Measurements from ENCODE around the gene MTMR11.
"Not testable (repeated sequence)": the region's sequence is repeated elsewhere in the genome, so short reads cannot be mapped to it uniquely, and the experiment has no call there.

The MTMR11 gene

DNA sequence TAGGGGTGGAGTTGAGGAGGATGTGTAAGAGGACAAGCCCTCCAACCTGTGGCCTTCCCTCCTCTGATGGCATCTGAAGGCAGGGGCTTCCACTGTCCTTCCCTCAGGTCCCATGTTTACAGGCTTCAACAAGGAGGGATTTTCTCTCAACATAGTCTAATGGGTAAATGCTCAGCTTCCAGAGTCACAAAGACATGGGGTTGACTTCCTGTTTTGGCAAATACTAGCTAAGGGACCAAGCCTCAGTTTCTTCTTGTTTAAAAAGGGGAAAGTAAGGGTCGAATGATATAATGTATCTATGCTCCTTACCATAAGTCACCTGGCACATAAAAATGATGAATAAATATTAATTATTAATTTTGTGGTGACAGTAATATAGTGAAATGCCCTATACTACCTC is 22.1 kb downstream of the MTMR11 start:
- intact Hi-C loops (cut with DNase I) = no loop called here
- DNase-seq = no peak

DNA sequence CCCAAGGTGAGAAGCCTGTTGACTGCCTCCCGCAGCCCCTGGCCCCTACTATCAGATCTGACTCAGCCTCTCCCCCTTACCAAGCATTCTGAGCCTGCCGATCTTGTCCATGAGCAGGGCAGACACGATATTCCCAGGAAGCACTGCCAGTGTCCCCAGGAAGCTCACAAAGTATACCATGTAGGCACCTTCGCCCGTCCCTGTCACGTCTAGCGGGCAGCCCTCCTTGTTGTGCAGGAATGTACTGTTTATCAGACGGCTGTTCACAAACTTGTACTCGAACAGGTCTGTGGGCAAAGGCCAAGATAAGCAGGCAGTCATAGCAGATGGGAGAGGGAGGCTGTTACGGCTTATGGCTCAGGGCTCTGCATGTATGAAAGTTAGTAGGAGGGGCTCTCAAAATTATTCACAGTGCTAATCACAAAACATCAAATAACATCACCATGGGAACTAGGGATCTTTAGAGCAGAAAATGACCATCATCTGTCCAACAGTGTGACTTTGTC is 30.1 kb downstream of the MTMR11 start:
- intact Hi-C loops (cut with DNase I) = no loop called here

DNA sequence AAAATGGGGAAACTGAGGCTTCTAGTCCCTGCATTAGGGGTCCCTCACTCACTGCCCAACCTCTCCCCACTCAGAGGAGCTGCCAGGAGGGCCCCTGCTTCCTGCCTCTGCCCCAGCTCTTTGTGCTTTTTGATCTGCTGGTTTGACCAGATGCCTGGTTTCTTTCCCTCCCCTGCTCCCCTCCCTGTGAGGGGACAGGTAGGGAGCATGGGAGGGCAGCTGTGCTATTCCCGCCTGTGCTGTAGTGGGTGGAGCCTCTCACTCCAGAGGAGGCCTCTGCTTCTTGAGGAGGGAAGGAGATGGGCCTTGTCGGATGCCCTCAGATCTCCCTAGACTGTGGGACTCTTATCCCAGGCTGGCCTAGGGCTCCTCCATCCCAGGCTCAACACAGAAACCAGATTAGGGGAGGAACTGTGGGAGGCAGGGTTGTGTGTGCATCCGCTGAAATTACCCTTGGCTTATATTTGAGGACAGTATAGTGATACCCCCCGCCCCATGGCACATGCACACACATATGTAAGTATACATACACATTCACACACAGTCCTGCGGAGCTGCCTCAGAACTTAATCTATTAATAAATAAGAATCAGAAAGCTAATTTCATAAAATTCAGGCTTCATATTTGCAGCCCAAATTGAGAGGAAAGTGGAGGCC is 32.7 kb downstream of the MTMR11 start:
- intact Hi-C loops (cut with DNase I) = no loop called here
- no peak for DNase-seq

More for the DNA sequence above, 30.1 kb downstream of the MTMR11 start:
- DNase-seq = no peak

DNA sequence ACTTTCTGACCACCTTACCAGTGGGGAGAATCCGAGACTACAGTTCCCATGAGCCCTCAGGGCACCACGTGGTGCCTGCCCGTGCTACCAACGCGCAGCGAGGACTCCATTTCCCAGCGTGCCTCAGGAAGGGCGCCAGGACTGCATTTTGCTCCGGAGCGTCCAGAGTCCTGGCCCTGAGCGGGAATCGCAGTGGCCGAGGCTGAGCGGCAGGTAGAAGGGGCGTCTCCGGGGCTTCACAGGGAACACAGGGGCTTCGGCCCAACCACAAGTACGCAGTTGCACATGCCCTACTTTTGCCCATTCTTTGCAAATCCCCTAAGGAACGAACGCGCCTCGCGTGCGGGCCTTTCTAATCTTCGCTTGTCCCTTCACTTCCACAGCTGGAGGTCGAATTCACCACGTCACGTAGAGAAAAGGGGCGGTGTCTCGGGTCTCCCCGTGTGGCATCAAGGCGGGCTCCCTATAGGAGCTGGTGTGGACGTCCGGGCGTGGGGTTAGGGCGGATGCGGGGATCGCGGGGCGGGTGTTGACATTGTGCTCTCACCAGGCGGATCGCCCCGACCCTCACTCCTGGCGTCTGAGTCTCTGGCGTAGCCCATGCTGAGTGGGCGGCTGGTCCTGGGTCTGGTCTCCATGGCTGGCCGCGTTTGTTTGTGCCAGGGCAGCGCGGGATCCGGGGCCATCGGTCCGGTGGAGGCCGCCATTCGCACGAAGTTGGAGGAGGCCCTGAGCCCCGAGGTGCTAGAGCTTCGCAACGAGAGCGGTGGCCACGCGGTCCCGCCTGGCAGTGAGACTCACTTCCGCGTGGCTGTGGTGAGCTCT is 37.0 kb downstream of the MTMR11 start, which contains the start of gene BOLA1:
TSS of gene BOLA1 (plus strand) at position 109 of the 825 bp plus-strand sequence. CDS start at position 601, 492 bp downstream.
- peak; percentile 92 to 99 (median 96) for DNase-seq
- intact Hi-C loops (cut with DNase I) = loop anchor here (1.0 to 5.0 kb wide), 2 partner anchors 10 to 33 kb away; no protein-coding TSS in a partner anchor

DNA sequence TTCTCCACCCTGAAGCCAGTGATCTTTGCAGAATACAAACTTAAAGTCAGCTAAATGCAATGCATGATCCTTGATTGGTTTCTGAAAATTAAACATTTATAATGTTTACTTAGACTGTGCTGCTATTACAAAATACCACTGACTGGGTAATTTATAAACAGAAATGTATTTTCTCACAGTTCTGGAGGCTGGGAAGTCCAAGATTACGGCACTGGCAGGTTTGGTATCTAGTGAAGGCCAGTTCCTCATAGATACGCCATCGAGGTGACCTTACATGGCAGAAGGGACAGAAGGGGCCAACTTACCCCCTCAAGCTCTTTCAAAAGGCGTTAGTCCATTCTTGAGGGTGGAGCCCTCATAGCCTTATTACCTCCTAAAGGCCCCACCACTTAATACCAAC is 40.1 kb downstream of the MTMR11 start:
- no peak for DNase-seq
- intact Hi-C loops (cut with DNase I) = loop anchor here (5.0 kb wide), 1 partner anchor 36 kb away; no protein-coding TSS in a partner anchor

DNA sequence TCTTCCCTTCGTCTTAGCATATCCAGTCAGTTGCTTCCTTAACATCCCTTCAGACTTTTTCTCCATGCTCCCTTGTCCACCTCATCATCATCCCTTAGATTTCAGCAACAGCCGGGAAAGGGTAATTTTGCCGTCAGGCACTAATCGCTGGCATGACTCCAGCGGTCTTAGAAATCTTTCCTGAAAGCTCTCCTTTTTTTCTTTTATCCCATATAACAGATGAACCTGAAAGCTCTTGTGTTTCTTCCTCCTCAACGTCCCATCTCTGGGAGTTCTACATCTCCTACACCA is 47.7 kb downstream of the MTMR11 start:
- intact Hi-C loops (cut with DNase I) = loop anchor here (1.0 kb wide), 1 partner anchor 10 kb away; the partner anchor contains the start of gene BOLA1
- DNase-seq = no peak

DNA sequence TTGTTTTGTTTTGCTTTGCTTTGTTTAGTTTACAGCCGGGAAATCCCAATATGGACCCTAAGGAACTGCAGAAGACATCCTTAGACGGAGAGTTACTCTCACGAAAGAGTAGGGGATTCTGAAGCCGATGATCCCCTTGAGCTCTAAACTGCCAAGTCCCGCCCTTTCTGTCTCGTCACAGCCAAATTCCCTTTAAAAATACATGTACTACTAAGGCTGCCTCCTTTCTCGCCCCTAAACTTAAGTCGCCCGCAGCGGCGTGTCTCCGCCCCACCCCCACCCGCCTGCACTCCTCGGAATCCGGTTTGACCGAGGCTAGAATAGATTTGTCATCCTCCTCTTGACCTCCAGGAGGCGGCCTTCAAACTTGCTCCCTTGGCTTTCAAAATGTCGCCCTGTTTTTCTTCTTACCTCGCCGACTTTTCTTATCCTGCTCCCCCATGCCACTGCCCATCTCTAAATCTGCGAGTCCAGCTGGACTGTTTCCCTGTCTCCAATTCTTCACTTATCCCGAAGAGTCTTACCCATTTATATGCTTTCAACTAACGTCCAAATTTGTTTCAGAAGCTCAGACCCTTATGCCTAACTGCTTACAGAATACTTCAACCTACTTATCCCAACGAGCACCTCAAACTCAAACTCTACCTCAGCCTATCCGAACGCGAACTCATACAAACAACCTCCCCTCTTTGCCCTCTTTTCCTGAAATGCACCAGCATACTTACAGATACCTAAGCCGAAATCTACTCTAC is 48.3 kb downstream of the MTMR11 start:
- intact Hi-C loops (cut with DNase I) = no loop called here
- peak in 9 of 10 donors; percentile 31 to 88 (median 61) for DNase-seq

DNA sequence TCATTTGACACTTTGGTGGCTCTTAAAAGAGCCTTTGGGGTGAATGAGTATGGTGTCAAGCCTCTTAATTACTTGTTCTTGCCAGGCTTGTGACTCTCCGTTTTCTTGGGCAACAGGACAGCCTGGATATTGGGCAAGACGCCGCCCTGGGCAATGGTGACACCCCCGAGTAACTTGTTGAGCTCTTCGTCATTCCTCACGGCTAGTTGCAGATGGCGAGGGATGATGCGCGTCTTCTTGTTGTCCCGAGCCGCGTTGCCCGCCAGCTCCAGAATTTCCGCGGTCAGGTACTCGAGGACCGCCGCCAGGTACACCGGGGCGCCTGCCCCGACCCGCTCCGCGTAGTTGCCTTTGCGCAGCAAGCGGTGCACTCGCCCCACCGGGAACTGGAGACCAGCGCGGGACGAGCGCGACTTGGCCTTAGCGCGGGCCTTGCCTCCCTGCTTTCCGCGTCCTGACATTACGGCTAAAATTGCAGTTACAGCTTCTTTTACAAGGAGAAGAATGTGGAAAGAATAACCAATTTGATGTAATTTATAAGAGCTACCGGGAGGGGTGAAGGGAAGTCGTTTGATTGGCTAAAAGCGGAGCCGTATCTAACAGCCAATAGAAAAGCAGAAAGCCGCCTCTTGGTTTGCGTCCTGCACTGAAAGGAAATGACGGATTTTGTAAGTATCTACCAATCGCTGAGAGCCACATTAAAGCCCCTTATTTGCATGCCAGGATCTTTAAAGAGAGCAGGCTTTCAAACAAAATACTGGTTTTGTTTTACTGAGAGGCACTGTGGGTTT is 49.0 kb downstream of the MTMR11 start:
- intact Hi-C loops (cut with DNase I) = no loop called here
- DNase-seq = peak; percentile 38 to 95 (median 74)

DNA sequence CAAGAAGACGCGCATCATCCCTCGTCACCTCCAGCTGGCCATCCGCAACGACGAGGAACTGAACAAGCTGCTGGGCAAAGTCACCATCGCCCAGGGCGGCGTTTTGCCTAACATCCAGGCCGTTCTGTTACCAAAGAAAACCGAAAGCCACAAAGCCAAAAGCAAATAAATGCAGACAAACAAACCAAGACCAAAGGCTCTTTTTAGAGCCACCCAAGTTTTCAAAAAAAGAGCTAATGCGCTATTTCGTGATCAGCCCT is 49.6 kb downstream of the MTMR11 start:
- DNase-seq; intact Hi-C loops (cut with DNase I): not testable (repeated sequence)

DNA sequence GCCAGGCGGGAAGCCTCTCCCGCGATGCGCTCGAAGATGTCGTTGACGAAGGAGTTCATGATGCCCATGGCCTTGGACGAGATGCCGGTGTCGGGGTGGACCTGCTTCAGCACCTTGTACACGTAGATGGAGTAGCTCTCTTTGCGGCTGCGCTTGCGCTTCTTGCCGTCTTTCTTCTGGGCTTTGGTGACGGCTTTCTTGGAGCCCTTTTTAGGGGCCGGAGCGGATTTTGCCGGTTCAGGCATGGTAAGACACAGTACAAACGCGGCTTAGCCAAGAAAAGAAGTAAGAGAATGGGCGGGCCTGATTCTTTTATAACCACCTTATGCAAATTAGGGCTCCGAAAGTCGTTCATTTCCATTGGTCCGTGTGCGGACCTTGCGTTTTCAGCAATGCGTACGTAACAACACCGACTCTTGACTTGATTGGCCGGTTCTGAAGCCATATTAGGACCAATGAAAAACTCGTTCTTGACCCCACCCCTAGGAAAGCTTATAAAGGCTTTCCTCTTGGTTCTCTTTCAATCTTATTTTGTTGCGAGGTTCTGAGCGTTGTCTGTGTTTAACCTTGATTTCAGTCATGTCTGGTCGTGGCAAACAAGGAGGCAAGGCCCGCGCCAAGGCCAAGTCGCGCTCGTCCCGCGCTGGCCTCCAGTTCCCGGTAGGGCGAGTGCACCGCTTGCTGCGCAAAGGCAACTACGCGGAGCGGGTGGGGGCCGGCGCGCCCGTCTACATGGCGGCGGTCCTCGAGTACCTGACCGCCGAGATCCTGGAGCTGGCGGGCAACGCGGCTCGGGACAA is 50.1 kb downstream of the MTMR11 start:
- DNase-seq = peak; percentile 74 to 98 (median 84)
- intact Hi-C loops (cut with DNase I) = no loop called here

DNA sequence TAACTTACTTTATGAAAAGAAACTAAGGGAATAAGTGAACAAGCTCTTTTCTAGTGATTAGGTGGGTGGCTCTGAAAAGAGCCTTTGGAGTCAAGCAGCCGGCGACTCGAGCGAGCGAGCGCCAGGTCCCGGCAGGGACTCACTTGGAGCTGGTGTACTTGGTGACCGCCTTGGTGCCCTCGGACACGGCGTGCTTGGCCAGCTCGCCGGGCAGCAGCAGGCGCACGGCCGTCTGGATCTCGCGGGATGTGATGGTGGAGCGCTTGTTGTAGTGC is 50.6 kb downstream of the MTMR11 start:
- intact Hi-C loops (cut with DNase I) = not testable (repeated sequence)

DNA sequence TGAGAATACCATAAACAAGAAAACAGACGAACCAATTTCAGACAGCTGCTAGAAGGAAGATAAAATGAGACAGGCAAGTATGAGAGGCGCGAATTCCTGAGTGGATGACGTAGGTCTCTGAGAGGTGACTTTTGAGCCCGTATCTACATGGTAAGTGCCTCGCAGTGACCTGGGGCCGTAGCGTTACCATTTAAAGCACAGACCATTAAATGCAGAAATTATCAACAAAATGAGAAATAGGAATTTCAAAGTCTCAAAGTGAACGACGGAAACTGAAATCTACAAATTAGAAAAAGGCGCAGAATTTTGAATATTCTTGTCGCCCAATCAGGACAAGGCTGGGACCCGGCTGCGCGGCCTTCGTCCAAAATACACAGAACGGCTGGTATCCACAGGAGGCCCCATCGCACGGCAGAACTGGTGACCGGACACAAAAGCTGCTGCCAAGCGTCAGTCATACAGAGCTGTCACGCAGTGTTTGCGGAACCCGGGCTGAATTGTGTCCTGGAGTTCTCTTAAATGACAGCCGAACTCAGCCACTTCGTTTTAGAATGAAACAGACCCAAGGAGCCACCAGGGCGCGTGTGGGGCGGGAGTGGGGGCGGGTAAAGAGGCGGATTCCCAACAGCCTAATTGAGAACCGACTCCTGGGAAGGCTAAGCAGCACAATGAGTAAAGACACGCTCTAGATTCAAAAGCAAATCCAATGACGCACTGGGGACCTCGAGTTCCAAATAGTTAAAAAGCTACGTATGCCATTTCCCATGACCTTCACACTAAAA is 51.1 kb downstream of the MTMR11 start:
- intact Hi-C loops (cut with DNase I) = no loop called here

More for the DNA sequence above, 50.6 kb downstream of the MTMR11 start:
- not testable (repeated sequence) for DNase-seq

DNA sequence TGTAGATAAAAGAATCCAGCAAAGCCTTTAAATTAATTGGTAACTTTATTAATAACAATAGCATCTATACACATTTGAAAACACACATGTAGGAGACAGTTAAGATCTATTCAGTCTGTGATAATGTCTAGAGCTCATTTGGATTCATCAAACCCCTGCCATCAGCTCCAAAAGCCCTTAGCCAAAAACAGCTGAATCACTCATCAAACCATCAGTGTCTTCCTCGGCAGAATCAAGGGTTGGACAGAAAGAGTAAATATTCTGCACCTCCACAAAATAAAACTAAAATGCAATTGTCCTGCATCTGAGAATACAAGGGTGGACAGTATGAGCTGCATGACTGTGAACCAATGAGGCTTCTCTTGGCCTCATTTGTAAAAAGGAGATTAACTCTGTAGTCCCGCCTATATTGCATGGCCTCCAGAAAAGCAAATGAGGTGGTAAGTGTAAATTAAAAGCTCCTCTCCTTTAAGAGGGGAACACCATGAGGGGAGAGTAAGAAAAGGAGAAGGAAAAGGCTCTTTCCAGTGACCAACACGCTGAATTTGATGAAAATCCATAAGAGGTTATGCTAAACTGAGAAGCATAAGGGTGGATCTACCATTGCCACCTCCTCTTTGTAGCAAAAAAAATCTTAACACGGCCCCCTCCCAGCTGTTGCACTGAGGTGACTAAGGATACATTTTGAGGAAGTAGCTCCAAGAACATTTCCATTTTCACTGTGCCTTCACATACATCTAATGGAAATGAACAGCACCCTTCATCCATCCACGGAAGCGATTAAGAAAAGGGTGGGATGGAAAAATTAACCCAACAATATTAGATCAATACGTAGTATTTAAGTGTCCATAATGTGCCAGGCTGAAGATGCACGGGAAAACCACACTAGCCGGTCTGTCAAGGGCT is 52.0 kb downstream of the MTMR11 start:
- no peak for DNase-seq
- intact Hi-C loops (cut with DNase I) = no loop called here

More for the DNA sequence above, 51.1 kb downstream of the MTMR11 start:
- peak; percentile 73 to 97 (median 84) for DNase-seq

DNA sequence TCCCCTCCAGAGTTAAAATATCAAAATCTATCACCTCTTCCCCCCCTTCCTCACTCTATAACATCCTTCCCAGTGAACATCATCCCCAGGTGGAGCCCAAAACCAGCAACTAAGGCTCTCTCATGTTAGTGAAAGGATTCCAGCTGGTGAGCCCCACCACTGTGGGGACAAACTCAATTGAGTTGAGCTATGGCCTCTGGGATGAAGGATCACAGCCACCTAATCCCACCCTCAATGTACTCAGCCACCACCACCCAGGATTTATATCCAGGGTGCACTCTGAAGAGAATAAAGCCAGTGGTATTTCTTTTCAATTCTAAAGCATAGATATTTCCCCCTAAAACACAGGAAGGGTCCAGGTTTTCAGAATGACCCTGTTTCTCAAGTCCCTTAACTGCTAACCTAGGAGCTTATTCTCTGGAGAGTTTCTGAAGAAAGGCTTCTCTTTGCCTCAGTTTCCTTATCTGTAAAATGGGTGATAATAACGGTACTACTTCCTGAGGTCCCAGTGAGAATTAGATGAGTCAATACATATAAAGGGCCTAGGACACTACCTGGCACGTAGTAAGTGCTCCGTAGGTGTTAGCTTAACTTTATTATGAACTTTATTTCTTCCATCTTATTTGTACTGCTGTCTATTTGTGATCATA is 53.0 kb downstream of the MTMR11 start:
- DNase-seq = no peak
- intact Hi-C loops (cut with DNase I) = no loop called here

DNA sequence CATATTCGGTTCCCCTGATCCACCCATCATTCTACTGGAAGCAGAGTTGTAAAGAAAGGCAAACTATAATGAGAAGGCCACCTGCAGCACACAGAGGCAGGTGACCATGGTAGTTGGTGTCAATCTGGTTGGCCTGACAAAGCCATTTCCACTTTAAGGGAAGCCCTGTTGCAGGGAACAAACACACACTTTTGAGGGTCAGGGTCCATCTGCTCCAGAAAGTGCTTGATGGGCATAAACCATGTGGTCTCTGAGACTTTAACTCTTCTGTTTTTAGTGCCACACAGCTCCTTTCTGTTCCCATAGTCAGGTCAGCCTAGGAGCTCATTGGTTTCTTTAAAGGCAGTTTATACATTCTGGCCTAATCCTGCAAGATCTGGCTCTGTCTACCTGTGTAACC is 54.8 kb downstream of the MTMR11 start:
- intact Hi-C loops (cut with DNase I) = no loop called here
- DNase-seq = no peak

DNA sequence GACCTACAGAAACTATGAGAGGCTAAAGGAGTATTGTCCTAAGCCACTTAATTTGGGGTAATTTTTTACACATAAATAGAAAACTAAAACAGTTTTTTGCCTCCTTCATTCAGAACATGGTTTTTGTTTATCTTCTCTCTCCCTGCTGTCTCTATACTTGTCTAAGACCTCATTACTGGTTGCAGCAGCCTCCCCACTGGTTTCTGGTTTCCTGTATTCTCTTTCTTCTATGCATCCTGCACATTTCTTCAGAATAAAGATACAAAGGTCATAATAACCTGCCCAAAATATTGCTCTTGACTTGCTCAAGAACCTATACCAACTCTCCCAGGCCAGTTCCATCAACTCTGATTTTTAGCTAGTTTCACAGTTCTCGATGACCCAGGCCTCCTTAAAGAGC is 57.1 kb downstream of the MTMR11 start:
- DNase-seq = no peak
- intact Hi-C loops (cut with DNase I) = no loop called here

All from posterior cingulate gyrus (tissue), 11 donors.